IPS-18c (cell line): ENCODE data around the gene PTPN9.
"Not testable (repeated sequence)": the region's sequence is repeated elsewhere in the genome, so short reads cannot be mapped to it uniquely, and the experiment has no call there.

Source experiments
- H3K4me3 ChIP-seq: 2 replicates; pipeline ENCODE4 v1.7.0; 2013; ENCODE audit warnings: low read depth, mild to moderate bottlenecking, low read length, moderate library complexity; ENCODE audit not compliant: insufficient read depth
- H3K9me3 ChIP-seq: one replicate; pipeline ENCODE4 v1.6.1; 2013; ENCODE audit warnings: mild to moderate bottlenecking, low read length, moderate library complexity; ENCODE audit not compliant: control insufficient read depth, insufficient read depth

PTPN9 gene

DNA sequence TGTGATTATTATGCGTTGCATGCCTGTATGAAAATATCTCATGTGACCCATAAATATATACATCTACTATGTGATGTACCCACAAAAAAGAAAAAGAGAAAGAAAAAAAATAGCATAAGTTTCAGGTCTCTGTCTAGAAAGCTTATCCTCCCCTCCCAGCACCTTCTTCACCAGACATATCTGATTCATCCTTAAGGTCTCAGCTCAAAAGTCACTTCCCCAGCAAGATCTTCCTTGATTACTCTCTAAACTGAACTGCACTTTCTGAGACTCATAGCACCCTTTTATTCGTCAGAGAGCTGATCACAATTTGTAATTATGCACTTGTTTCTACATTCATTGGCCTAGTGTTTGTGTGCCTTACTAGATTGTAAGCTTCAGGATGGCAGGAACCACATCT lies 11.1 kb upstream of the PTPN9 start:
- Histone ChIP-seq H3K4me3 (no peak overlapping the region), H3K9me3 (no peaks in the 10 kb centered on the region)

DNA sequence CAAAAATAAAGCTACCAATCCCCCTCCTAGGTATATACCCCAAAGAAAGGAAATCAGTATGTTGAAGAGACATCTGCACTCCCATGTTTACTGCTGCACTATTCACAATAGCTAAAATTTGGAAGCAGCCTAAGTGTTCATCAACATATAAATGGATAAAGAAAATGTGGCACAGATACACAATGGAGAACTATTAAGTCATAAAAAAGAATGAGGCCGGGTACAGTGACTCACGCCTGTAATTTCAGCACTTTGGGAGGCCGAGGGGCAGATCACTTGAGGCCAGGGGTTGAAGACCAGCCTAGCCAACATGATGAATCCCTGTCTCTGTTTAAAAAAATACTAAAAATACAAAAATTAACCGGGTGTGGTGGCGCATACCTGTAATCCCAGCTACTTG lies 10.0 kb upstream of the PTPN9 start:
- Histone ChIP-seq H3K4me3 (no peak overlapping the region), H3K9me3 (no peaks in the 10 kb centered on the region)

DNA sequence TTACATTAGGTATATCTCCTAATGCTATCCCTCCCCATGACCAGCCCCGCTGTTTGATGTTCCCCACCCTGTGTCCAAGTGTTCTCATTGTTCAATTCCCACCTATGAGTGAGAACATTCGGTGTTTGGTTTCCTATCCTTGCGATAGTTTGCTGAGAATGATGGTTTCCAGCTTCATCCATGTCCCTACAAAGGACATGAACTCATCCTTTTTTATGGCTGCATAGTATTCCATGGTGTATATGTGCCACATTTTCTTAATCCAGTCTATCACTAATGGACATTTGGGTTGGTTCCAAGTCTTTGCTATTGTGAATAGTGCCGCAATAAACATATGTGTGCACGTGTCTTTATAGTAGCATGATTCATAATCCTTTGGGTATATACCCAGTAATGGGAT lies 7.3 kb upstream of the PTPN9 start:
- H3K9me3 ChIP-seq, H3K4me3 ChIP-seq: not testable (repeated sequence)

DNA sequence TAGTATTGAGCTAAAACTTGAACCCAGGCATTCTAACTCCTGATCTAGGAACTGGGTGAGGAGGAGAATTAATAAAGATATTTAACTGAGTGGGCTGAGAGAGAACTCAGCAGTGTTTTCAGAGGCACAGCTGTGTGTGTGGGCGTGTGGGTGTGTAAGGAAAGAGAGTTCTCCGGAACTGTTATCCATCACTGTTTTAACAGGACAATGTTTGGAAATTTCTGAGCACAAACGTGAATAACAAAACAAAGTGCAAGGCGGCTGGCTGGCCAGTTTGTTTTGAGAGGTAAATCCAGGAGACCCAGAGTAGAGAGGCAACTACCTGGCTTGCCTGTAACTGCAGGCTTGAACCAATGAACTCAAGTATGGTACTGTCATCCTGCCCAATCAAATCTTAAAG lies 5.0 kb upstream of the PTPN9 start:
- Histone ChIP-seq H3K4me3 (no peak overlapping the region), H3K9me3 (no peaks in the 10 kb centered on the region)

DNA sequence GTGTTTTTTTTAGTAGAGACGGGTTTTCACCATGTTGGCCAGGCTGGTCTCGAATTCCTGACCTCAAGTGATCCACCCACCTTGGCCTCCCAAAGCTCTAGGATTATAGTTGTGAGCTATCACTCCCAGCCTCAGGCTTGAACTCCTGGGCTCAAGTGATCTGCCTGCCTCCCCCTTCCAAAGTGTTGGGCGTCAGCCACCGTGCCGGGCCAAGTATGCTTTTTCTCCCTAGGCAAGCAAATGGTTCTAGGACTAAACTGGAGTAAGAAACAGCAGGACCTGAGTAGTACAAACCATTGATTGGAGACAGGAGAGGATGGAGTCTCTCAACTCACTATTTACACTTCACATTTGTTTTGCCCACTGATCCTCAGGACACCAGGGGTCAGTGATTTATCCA lies 4.6 kb upstream of the PTPN9 start:
- Histone ChIP-seq H3K9me3 (no peaks in the 10 kb centered on the region), H3K4me3 (no peak overlapping the region)

DNA sequence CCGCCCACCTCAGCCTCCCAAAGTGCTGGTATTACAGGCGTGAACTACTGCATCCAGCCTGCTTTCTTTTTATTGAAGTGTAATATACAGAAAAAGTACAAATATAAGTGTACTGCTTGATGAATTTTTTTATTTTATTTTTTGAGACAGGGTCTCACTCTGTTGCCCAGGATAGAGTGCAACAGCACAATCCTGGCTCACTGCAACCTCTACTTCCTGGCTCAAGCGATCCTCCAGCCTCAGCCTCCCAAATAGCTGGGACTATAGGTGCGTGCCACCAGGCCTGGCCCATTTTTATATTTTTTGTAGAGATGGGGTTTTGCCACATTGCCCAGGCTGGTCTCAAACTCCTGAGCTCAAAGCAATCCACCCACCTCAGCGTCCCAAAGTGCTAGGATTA lies 3.8 kb upstream of the PTPN9 start:
- H3K9me3 ChIP-seq, H3K4me3 ChIP-seq: not testable (repeated sequence)

DNA sequence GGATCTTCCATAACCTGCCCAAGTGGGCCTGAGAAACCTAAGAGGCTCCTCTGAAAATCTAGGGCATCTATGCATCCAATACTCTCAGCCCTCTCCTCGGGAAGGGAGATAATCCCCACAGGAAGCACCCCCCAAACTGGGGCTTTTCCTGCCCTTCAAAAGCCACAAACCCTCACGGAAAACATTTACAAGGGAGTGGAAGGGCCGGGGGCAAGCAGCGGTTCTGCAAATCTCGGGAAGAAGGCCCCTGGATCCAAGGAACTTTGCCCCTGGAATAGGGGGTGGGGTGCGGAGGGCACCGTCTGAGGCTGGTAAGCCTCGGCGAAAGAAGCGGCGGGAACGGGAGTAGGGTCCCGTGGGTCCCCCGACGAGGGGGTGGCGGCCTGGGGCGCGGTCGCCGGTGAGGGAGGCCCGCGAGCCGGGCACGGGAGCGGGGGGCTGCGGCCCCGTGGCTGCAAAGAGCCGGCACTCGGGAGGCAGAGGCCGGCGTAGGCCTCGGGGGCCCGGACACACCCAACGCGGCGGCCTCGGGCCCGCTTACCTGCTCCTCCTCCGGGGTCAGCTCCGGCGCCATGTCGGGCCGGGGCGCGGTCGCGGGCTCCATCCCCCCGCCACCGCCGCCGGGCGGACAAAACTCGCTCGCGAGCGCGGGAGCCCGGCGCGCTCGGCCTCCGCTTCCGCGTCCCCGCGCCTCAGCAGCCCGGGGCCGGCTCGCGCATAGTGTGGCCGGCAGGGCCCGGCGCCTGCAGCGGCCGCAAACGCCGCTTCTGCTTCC lies 755 bp downstream of the PTPN9 start:
- peaks cover 2% of the 10 kb centered on the region for H3K9me3 ChIP-seq
- peak overlapping the region; percentile 96 for H3K4me3 ChIP-seq

DNA sequence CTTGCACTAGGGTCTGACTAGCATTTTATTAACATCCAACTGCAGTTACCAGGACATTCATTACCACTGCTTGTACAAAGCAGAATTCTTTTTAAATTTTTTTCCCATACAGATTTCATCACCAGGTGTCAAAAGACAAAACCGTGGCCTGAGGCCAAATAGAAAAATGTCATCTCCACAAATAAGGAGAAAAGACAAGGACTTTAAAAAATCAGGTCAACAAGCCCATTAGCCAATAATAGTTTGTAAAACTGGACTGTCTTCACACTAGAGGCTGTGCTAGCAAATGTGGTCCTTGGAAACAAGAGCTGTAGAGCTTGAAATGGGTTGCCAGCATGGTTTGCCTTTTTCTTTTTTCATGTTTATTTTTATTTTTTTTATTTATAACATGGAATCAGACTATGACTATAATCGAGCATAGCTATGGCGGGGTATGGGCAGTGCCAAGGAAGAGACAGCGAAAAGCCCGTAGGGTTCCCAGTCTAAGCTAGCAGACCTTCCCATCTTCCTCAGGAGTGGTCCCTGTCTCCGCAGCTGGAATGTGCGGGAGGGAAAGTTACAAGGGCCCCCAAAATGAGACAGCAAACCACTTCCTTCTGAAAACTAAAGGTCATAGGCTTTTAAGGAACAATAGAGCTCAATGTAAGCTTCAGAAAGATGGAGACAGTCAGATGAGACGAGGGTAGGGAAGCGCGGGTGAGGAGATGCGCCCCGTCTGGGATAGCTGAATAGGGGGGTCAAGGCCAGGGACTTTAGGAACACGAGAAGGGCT lies 1.5 kb downstream of the PTPN9 start:
- Histone ChIP-seq H3K4me3 (peak overlapping the region; percentile 96), H3K9me3 (peaks cover 2% of the 10 kb centered on the region)

DNA sequence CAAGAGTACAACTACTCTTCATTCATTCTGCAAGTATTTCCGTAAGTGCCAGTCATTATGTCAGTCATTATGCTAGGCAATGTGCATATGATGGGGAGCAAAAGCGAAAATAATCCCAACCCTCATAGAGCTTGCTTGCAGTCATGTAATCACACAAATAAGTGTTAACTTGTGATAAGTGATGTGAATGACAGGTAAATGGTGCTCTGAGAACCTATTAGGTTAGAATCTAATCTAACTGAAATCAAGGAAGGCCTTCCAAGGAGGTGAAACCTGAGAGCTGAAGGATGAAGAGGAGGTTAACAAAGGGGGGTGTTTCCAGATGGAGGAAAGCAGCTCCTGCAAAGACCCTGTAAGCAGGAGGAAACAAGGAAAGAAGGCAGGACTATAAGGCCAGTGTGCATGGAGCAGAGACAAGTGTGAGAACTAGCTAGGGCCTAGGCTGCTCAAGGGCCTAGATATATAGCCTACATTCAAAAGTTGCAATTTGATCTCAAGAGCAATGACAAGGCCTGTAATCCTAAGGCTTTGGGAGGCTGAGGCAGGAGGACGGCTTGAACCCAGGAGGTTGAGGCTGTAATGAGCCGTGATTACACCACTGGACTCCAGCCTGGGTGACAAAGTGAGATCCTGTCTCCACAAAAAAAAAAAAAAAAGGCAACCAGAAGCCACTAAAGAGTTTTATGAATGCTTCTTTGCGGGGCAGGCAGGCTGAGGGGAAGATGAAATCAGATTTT lies 5.3 kb downstream of the PTPN9 start:
- no peak overlapping the region for H3K4me3 ChIP-seq

DNA sequence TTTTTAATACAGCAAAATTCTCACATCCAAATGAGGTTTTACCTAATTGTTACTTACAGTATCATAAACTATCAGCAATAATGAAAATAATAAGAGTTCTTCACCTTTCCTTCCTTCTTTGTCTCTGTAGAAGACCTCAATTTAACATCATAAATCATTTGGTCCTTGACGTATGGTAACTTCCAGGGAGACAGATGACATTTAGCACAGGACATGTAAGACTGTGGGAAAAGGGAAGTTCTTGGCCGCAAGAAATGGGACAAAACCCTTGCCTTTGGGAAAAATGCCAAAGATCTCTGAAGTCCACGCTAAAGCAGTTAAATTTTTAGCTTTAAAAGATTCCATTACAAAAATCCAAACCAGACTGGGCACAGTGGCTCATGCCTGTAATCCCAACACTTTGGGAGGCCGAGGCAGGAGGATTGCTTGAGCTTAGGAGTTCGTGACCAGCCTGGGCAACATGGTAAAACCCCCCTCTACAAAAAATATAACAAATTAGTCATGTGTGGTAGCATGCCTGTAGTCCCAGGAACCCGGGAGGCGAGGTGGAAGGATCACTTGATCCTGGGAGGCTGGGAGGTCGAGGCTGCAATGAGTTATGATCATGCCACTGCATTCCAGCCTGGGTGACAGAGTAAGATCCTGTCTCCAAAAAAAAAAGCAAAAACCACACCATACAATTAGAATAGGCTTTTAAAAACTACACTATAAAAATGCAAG lies 8.8 kb downstream of the PTPN9 start:
- Histone ChIP-seq H3K4me3 (no peak overlapping the region), H3K9me3 (no peaks in the 10 kb centered on the region)

More for the DNA sequence above, 5.3 kb downstream of the PTPN9 start:
- H3K9me3 ChIP-seq: peaks cover 2% of the 10 kb centered on the region

DNA sequence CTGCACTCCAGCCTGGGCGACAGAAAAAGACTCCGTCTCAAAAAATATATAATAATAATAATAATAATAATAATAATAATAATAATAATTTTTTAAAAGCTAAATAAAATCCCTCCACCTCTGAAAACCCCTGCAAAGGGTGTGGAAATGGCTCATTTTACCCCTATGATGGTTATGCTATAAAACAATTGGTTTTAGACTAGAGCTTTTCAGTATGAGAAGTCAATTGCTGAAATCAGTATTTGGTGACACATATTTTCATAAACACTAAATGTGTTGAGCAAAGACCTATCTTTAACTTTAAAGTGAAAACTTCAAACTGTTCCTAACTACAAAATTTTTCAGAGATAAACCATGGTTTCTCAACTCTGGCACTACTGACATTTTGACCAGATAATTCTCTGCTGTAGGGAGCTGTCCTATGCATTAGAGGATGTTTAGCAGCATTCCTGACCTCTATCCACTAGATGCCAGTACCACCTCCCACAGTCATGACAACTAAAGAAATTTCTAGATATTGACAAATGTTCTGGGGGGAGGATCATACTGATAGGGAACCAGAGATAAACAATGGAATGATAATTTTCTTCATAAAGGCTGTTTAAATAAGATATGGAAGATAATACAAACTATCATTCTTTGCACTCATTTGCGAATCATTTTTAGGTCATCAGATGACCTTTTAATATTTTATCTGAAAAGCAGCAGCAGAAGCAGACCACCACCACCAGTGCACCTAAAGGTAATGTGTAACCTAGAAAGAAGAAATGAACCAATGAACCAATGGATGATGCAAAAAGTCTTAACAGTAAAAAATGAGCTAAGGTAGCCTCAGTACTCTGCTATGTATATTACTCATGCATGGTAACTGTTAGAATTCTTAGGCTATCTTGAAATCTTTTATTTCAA lies 13.8 kb downstream of the PTPN9 start:
- H3K4me3 ChIP-seq: no peak overlapping the region
- no peaks in the 10 kb centered on the region for H3K9me3 ChIP-seq

DNA sequence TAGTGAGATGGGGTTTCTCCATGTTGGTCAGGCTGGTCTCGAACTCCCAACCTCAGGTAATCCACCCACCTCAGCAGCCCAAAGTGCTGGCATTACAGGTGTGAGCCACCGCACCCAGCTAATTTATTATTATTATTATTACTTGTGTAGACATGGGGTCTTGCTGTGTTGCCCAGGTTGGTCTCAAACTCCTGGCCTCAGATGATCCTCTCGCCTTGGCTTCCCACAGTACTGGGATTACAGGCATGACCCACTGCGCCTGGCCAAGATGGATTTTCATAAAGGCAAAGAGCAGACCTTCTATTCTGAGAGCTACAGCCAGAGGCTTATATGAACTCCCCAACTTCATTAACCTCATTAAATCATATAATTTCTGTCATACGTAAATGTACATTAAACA lies 17.2 kb downstream of the PTPN9 start:
- no peaks in the 10 kb centered on the region for H3K9me3 ChIP-seq

DNA sequence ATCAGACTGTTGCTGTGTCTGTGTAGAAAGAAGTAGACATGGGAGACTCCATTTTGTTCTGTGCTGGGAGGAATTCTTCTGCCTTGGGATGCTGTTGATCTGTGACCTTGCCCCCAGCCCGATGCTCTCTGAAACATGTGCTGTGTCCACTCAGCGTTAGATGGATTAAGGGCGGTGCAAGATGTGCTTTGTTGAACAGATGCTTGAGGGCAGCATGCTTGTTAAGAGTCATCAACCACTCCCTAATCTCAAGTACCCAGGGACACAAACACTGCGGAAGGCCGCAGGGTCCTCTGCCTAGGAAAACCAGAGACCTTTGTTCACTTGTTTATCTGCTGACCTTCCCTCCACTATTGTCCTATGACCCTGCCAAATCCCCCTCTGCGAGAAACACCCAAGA lies 19.8 kb downstream of the PTPN9 start:
- H3K4me3 ChIP-seq, H3K9me3 ChIP-seq: not testable (repeated sequence)

More for the DNA sequence above, 17.2 kb downstream of the PTPN9 start:
- H3K4me3 ChIP-seq: no peak overlapping the region

DNA sequence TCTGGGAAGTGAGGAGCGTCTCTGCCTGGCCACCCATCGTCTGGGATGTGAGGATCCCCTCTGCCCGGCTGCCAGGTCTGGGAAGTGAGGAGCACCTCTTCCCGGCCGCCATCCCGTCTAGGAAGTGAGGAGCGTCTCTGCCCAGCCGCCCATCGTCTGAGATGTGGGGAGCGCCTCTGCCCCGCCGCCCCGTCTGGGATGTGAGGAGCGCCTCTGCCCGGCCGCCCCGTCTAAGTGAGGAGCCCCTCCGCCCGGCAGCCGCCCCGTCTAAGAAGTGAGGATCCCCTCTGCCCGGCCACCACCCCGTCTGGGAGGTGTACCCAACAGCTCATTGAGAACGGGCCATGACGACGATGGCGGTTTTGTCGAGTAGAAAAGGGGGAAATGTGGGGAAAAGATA lies 20.2 kb downstream of the PTPN9 start:
- H3K4me3 ChIP-seq, H3K9me3 ChIP-seq: not testable (repeated sequence)

DNA sequence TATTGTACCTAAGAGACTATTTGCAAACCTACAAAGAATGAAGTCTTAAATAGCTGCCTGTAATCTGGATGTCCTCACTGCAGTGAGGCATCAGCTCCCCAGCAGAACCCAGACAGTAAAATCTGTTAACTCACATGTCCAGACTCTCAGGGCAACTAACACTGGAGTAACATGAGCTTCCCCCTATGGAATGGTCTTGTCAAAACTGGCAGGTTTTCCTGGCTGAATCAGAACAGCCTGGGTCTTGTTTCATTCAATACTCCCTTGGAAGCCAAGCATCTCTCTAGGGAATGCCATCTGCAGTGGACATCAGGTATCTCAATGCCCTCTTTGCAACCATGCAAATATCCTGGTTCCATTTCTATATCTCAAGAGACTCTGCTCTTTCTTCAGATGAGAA lies 24.4 kb downstream of the PTPN9 start:
- Histone ChIP-seq H3K9me3 (peaks cover 5% of the 10 kb centered on the region), H3K4me3 (no peak overlapping the region)

DNA sequence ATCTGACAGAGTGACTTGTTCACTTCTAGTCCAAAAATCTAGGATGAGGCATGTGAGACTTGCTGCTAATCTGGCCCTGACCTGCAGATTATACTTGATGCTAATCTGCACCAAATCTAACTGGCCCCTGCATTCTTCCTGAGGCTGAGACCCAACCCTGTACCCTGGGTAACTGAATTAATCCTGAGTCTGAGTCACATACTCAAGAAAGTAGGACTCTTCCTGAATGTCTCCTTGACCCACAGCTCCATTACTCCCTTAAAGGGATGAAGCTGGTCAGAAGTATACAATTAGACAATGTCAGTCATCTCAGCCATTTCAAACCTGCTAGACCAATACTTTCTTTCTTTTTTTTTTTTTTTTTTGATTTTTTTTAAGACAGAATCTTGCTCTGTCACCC lies 25.5 kb downstream of the PTPN9 start:
- no peak overlapping the region for H3K4me3 ChIP-seq
- peaks cover 5% of the 10 kb centered on the region for H3K9me3 ChIP-seq
